ENCODE data around the gene PAOX. TPM values are rescaled to one million over a fixed set of nuclear protein-coding genes. Genes with fewer than 3 reads are reported as not detected.

PAOX gene
- total and polyA plus RNA-seq, 2 of the 13 experiments (the other 11 are each of a cell fraction or from before 2014, with no cell fraction given) = 0.49 to 0.77 TPM

DNA sequence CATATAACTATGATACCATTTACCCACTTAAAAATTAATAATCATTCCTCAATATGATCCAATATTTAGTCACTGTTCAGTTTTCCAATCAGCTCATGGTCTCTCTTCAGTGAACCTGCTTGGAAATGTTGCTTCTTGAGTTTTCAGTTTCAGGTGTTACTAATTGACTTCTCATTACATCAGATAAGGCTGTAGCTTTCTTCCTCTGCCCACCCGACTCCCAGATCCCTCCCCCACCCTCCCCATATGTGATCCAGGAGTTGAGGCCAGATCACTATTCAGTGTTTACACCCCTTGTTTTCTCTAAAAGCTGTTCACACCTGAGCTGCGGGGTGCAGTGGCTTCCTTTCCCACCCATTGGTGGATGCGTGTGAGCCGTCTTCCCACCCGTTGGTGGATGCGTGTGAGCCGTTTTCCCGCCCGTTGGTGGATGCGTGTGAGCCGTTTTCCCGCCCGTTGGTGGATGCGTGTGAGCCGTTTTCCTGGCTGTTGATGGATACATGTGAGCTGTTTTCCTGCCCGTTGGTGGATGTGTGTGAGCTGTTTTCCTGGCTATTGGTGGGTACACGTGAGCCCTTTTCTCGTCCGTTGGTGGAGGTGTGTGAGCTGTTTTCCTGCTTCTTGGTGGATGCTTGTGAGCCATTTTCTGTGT lies 11.7 kb downstream of the PAOX start:
- in situ Hi-C loops (cut with HindIII; ENCODE audit: extremely low pct_ligation_motif_present, low pct_unique_long_range_greater_than_20kb) (no loop called here), intact Hi-C loops (cut with micrococcal nuclease; ENCODE audit: unreplicated experiment) (no loop called here)
- H3K27me3 ChIP-seq (ENCODE audit: control insufficient read depth in 1 of 2, insufficient read depth in 2 of 2, low read length in 2 of 2) = no peaks in the 10 kb centered on the region; a peak in 1 of 5 replicates
- POLR2A ChIA-PET = interaction anchor here (1.1 kb wide), 1 partner anchor 43 kb away, joined by 4 read pairs; the partner anchor contains the start of gene PRAP1
- CTCF ChIA-PET (ENCODE audit: low intra/inter-chr PET ratio, low total read pairs) = no interaction called here
- H3K4me1 ChIP-seq (ENCODE audit: insufficient read depth, low read length) = peaks cover 21% of the 10 kb centered on the region
- H3K4me2 ChIP-seq (ENCODE audit: low read depth, low read length) = no peak overlapping the region
- H3K4me3 ChIP-seq (replicated peaks in 1 of 3; ENCODE audit: insufficient read depth in 1 of 3, low read depth in 2 of 3, low read length in 3 of 3) = no peak overlapping the region
- DNase-seq (ENCODE audit: low spot score) = no peak
- H3K9me3 ChIP-seq (ENCODE audit: low read length) = no peaks in the 10 kb centered on the region
- TF ChIP-seq PAF1 (CRISPR knock-in tag; IDR thresholded peaks at IDR 0.05) (no peak), ZNF75D (CRISPR knock-in tag; IDR thresholded peaks at IDR 0.05; ENCODE audit: borderline replicate concordance) (no peak), ZBTB38 (CRISPR knock-in tag; IDR thresholded peaks at IDR 0.05) (no peak)
- peaks cover 11% of the 10 kb centered on the region for H3K79me2 ChIP-seq (ENCODE audit: insufficient read depth, low read length)
- H3K27ac ChIP-seq (ENCODE audit: extremely low read length, insufficient read depth, low read length) = no peak overlapping the region
- ATAC-seq = no peak
- H3K9ac ChIP-seq (ENCODE audit: insufficient read depth, low read depth, low read length) = no peak overlapping the region
- no peaks in the 10 kb centered on the region for H4K20me1 ChIP-seq (ENCODE audit: insufficient read depth, low read length)
- H3K36me3 ChIP-seq (replicated peaks in 1 of 2; ENCODE audit: control insufficient read depth in 1 of 2, insufficient read depth in 2 of 2, low read length in 2 of 2) = 0 out of 5 replicates have a peak, but pooled peaks cover 0 to 2% of the 10 kb centered on the region in 2 experiments
- FAIRE-seq = no peak
- no TSS peak for BruUV-seq (replicated peaks)
- 81% methylated on average over 19 of the region's 19 CpGs for WGBS (ENCODE audit: low lambda C conversion rate)
- no peak overlapping the region for H2AFZ ChIP-seq (ENCODE audit: low read length)

DNA sequence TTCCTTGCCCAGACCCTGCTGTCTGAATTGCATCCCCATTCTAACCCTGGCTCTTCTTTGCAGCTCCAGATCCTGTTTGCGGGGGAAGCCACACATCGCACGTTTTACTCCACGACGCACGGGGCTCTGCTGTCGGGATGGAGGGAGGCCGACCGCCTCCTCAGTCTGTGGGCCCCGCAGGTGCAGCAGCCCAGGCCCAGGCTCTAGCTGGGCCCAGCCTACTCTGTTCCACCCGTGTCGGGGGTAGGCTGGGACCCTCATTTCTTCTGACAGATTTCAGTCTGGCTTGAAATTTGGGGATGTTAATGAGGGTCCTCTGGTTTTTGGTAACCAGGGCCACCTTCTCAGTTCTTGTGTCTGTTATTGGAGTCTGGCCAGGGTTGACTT lies 12.2 kb downstream of the PAOX start:
- ATAC-seq (no peak), DNase-seq (ENCODE audit: low spot score) (no peak), FAIRE-seq (no peak)
- TF ChIP-seq, protein P1, sequence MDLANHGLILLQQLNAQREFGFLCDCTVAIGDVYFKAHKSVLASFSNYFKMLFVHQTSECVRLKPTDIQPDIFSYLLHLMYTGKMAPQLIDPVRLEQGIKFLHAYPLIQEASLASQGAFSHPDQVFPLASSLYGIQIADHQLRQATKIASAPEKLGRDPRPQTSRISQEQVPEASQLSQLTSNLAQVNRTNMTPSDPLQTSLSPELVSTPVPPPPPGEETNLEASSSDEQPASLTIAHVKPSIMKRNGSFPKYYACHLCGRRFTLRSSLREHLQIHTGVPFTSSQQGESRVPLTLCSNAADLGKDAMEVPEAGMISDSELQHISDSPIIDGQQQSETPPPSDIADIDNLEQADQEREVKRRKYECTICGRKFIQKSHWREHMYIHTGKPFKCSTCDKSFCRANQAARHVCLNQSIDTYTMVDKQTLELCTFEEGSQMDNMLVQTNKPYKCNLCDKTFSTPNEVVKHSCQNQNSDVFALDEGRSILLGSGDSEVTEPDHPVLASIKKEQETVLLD (CRISPR knock-in tag; IDR thresholded peaks at IDR 0.05; ENCODE audit: low read depth) = no peak
- no peak for TF ChIP-seq TAF15 (IDR thresholded peaks at IDR 0.05; ENCODE audit: low read depth, low read length, poor library complexity, severe bottlenecking)
- BruUV-seq (replicated peaks) = no TSS peak
- Histone ChIP-seq H3K4me3 (replicated peaks in 1 of 3; ENCODE audit: insufficient read depth in 1 of 3, low read depth in 2 of 3, low read length in 3 of 3) (no peak overlapping the region), H3K79me2 (ENCODE audit: insufficient read depth, low read length) (peaks cover 16% of the 10 kb centered on the region), H4K20me1 (ENCODE audit: insufficient read depth, low read length) (no peaks in the 10 kb centered on the region), H3K9me3 (ENCODE audit: low read length) (no peaks in the 10 kb centered on the region), H3K36me3 (replicated peaks in 1 of 2; ENCODE audit: control insufficient read depth in 1 of 2, insufficient read depth in 2 of 2, low read length in 2 of 2) (peaks cover 0 to 7% of the 10 kb centered on the region in 2 experiments; a peak in 1 of 5 replicates), H3K4me2 (ENCODE audit: low read depth, low read length) (no peak overlapping the region), H3K9ac (ENCODE audit: insufficient read depth, low read depth, low read length) (no peak overlapping the region), H2AFZ (ENCODE audit: low read length) (no peak overlapping the region), H3K27me3 (ENCODE audit: control insufficient read depth in 1 of 2, insufficient read depth in 2 of 2, low read length in 2 of 2) (no peaks in the 10 kb centered on the region; a peak in 1 of 5 replicates), H3K4me1 (ENCODE audit: insufficient read depth, low read length) (peaks cover 22% of the 10 kb centered on the region), H3K27ac (ENCODE audit: extremely low read length, insufficient read depth, low read length) (no peak overlapping the region)
- intact Hi-C loops (cut with micrococcal nuclease; ENCODE audit: unreplicated experiment) = no loop called here
- POLR2A ChIA-PET = interaction anchor here (1.1 kb wide), 1 partner anchor 44 kb away, joined by 4 read pairs; the partner anchor contains the start of gene PRAP1
- in situ Hi-C loops (cut with HindIII; ENCODE audit: extremely low pct_ligation_motif_present, low pct_unique_long_range_greater_than_20kb) = no loop called here
- CTCF ChIA-PET (ENCODE audit: low intra/inter-chr PET ratio, low total read pairs) = no interaction called here
- WGBS (ENCODE audit: low lambda C conversion rate) = 80% methylated on average over 9 of the region's 12 CpGs

All from HepG2 (cell line).